GM19438 (cell line): ENCODE results near the gene SLC35F3.

ENCODE experiments used
- ATAC-seq: cut with Tn5 transposase; IDR thresholded peaks from one replicate; pipeline ENCODE4 v1.9.1; 2021; ENCODE audit warnings: low read depth; ENCODE audit not compliant: unreplicated experiment

Gene SLC35F3

GRCh38 chr1:233908092-233908491 lies 3.6 kb downstream of the SLC35F3 start:
- ATAC-seq, result no peak

GRCh38 chr1:233909195-233909594 lies 4.7 kb downstream of the SLC35F3 start:
- ATAC-seq, result no peak

- ATAC-seq, result no peak
Observed at GRCh38 chr1:233912447-233912846, 8.0 kb downstream of the SLC35F3 start.

GRCh38 chr1:233912909-233913308 lies 8.4 kb downstream of the SLC35F3 start:
- ATAC-seq, result no peak

GRCh38 chr1:233916706-233917105 lies 12.2 kb downstream of the SLC35F3 start:
- ATAC-seq, result no peak

- ATAC-seq, result no peak
Observed at GRCh38 chr1:233919786-233920185, 15.3 kb downstream of the SLC35F3 start.

GRCh38 chr1:233928123-233928522 lies 23.6 kb downstream of the SLC35F3 start:
- ATAC-seq, result no peak

GRCh38 chr1:233933339-233933738 lies 28.9 kb downstream of the SLC35F3 start:
- no peak for ATAC-seq

- ATAC-seq, result no peak
Observed at GRCh38 chr1:233935297-233935868, 30.9 kb downstream of the SLC35F3 start.

GRCh38 chr1:233936422-233936821 lies 31.9 kb downstream of the SLC35F3 start:
- no peak for ATAC-seq

GRCh38 chr1:233936842-233937241 lies 32.4 kb downstream of the SLC35F3 start:
- no peak for ATAC-seq

- ATAC-seq, result no peak
Observed at GRCh38 chr1:233938476-233938875, 34.0 kb downstream of the SLC35F3 start.

GRCh38 chr1:233939451-233939850 lies 35.0 kb downstream of the SLC35F3 start:
- ATAC-seq, result no peak

GRCh38 chr1:233940908-233941307 lies 36.4 kb downstream of the SLC35F3 start:
- ATAC-seq, result no peak

- ATAC-seq, result no peak
Observed at GRCh38 chr1:233944601-233945000, 40.1 kb downstream of the SLC35F3 start.

GRCh38 chr1:233945573-233945972 lies 41.1 kb downstream of the SLC35F3 start:
- ATAC-seq, result no peak

- no peak for ATAC-seq
Observed at GRCh38 chr1:233945979-233946378, 41.5 kb downstream of the SLC35F3 start.

- ATAC-seq, result no peak
Observed at GRCh38 chr1:233946724-233947123, 42.2 kb downstream of the SLC35F3 start.

GRCh38 chr1:233951804-233952203 lies 47.3 kb downstream of the SLC35F3 start:
- ATAC-seq, result no peak

GRCh38 chr1:233957691-233958090 lies 53.2 kb downstream of the SLC35F3 start:
- ATAC-seq, result no peak

- ATAC-seq, result no peak
Observed at GRCh38 chr1:233959102-233959501, 54.6 kb downstream of the SLC35F3 start.

GRCh38 chr1:233959971-233960370 lies 55.5 kb downstream of the SLC35F3 start:
- no peak for ATAC-seq

- ATAC-seq, result no peak
Observed at GRCh38 chr1:233960386-233960785, 55.9 kb downstream of the SLC35F3 start.
